PC-3 (cell line): Measurements from ENCODE around the gene NEGR1.

Source experiments
- CTCF ChIP-seq: fragments of 300-600 bp; sonication (generic); conservative IDR thresholded peaks from 2 replicates; pipeline ENCODE4 v1.5.1; 2017; ENCODE audit warnings: antibody characterized with exemption, low read depth, mild to moderate bottlenecking, low read length
- EZH2 ChIP-seq: fragments of 300-600 bp; sonication (generic); IDR thresholded peaks from one replicate; pipeline ENCODE4 v1.6.1; 2017; ENCODE audit warnings: antibody characterized with exemption, mild to moderate bottlenecking, low read length; ENCODE audit not compliant: unreplicated experiment

DNA sequence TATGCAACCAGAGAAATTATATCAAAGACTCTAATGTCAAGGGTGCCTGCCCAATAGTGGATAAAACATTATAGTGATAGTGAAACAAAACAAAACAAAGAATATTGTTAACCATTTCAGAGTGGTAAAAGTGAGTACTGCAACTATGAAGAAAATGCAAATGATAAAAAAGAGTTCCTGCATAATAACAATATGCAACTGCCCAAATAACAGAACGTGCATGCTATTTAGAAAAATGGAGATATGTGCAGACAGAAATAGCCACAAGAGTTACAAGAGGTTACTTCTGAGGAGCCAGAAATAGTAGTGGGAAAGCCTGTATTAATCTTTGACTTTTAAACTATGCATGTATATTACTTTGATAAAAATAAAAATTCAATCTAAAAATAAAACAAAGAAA is 302.5 kb downstream of the NEGR1 start:
- no peak for TF ChIP-seq CTCF
- TF ChIP-seq EZH2 = no peak
